Measurements from ENCODE around the gene DGKQ.

DGKQ gene, protein sequence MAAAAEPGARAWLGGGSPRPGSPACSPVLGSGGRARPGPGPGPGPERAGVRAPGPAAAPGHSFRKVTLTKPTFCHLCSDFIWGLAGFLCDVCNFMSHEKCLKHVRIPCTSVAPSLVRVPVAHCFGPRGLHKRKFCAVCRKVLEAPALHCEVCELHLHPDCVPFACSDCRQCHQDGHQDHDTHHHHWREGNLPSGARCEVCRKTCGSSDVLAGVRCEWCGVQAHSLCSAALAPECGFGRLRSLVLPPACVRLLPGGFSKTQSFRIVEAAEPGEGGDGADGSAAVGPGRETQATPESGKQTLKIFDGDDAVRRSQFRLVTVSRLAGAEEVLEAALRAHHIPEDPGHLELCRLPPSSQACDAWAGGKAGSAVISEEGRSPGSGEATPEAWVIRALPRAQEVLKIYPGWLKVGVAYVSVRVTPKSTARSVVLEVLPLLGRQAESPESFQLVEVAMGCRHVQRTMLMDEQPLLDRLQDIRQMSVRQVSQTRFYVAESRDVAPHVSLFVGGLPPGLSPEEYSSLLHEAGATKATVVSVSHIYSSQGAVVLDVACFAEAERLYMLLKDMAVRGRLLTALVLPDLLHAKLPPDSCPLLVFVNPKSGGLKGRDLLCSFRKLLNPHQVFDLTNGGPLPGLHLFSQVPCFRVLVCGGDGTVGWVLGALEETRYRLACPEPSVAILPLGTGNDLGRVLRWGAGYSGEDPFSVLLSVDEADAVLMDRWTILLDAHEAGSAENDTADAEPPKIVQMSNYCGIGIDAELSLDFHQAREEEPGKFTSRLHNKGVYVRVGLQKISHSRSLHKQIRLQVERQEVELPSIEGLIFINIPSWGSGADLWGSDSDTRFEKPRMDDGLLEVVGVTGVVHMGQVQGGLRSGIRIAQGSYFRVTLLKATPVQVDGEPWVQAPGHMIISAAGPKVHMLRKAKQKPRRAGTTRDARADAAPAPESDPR

DNA sequence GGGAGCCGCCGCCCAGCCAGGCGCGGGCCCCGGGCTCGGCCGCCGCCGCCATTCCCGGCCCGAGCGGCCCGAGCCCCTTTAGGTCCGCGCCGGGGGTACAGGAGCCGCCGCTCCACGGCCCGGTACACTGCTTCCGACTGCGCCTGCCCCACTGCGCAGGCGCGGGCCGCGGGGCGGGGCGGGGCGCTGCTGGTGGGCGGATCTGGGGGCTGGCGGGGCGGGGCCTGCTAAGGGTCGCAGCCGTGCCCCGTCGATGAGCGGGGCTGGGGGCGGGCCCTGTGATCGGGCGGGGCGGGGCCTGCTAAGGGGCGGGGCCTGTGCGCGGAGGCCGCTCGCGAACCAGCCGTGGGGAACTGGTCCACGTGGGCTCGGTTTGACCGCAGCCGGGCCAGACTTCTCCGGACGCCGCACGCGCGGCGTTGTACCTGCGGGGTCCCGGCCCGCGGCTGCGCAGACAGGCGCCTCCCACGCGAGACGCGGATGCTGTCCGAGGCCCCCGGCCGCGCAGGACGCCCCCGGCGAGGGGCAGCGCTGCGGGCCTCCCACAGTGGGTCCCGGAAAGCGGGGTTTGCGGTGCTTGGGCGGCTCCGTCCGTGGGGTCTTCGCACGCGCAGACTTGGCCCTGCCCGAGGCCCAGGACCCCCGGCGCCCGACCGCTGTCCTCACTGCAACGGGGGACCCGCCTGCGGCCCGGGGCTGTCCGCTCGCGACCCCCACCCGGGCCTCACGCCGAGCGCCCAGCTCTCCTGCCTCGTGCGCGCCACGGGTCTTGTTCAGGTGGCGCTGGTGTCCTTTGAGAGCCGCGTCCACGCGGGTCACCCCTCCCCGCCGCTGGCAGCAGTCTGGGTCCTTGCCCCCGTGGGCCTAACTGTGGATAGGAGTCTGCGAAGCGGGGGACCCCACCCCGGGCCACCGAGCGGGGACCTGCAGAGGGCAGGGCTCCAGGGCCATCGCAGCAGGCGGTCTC lies at the start of gene DGKQ:
Gene DGKQ (minus strand): TSS at position 139 of the 967 bp plus-strand sequence. CDS start 87 bp downstream, at position 52.
- FAIRE-seq: no peak

DNA sequence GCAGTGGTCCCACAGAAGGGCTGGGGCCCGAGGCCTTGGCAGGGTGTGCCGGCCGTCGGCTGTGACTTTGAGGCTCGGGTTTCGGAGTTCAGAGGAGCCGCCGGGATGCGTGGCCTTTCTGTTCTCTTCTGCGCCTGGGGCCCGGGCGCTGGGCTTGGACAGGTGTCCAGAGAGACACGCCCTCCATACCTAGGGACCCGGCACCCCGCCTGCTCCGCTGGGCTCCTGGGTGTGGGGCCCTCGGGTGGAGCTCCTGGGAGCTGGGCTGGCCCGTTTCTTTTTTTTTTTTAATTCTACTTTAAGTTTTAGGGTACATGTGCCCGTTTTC lies 49.3 kb upstream of the DGKQ start:
- no peak for FAIRE-seq

- no peak for FAIRE-seq
Observed at GRCh38 chr4:1022051-1022738, 48.8 kb upstream of the DGKQ start.

- no peak for FAIRE-seq
Observed at GRCh38 chr4:1021386-1022050, 48.1 kb upstream of the DGKQ start.

DNA sequence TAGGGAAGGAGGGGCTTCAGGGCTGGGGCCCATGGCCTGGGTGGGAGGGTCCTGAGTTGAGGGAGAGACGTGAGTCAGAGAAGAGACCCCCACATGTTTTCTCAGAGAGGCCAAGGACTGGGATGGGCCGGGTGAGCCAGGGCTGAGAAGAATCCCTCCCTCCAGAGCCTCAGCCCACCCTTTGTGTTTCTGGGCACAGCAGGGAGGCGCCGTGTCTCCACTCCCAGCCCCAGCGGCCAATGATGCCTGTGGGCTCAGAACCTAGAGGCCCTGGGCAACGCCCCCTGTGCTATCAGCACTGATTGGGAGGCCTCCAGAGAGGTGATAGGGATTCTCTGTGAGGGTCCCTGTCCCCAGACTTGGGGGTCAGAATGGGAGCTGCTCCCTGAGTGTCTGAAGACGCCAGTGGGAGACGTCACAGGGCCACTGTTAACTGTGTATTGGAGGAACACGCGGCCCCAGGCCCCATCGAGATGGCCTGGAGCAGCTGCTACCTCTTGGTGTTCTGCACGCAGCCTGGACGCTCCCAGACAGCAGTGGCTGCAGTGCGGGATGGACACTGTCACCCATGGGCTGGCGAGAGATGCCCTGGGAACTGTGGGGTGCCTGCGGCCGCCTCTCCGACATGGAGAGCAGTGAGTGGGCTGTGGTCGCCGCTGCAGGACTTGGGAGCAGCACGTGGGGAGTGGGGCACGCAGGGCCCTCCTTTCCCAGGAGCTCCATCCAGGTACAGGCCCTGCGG lies 46.5 kb upstream of the DGKQ start:
- FAIRE-seq: no peak

DNA sequence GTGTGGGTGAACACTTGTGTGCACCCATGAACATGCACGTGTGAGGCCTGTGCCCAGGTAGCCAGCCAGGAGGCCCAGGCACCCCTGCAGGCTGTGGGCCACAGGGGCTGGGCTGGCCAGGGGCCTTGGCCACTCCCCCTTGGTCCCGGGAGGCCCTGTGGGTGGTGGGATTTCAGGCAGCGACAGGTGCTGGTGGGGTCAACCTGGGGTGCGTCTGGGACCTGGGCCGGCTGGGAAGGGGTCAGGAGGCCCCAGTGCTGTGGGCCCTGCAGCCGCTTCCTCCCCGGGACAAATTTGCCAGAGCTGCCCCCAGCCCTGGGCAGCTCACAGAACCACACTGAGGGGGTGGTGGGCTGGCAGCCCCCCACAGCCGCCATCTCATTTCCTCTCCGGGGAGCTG lies 46.0 kb upstream of the DGKQ start:
- no peak for FAIRE-seq

GRCh38 chr4:1018147-1019020 lies 45.0 kb upstream of the DGKQ start:
- FAIRE-seq: no peak

DNA sequence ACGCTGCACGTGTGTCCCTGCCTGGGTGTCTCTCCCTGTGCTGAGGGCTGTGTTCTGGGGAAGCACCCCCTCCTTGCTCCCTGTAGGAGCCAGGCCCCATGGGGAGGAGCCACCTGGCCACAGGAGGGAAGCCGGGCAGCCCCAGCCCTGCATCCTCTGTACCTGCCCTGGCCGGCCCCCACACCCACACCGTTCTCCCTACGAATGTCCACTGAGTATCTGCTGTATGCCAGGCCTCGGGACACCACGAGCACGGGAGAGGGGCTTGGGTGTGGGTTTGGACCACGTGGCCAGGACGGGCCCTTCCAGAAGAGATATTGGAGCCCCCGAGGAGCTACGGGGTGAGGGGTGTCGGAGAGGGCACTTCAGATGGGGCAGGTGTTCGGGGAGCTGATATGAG lies 44.3 kb upstream of the DGKQ start:
- no peak for FAIRE-seq

DNA sequence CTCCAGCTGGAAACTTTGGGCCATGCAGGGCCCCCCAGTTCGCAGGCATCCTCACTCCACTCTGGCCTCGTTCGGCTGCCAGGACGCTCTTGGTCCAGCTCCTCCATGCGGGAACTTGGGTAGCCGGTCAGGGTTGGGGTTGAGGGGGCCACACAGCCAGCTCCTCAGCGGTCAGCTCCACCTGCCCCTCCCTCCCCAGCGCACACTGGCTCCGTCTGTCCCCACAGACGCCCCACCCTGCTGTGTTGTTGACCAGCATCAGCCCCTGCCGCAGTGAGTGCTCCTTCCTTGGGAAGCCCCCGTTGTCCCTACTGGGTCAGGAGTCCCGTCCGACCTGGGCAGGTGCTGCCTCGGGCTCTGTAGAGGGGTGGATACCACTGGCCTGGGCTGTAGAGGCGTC lies 43.8 kb upstream of the DGKQ start:
- FAIRE-seq: no peak

GRCh38 chr4:1015746-1016145 lies 42.4 kb upstream of the DGKQ start:
- FAIRE-seq: no peak

DNA sequence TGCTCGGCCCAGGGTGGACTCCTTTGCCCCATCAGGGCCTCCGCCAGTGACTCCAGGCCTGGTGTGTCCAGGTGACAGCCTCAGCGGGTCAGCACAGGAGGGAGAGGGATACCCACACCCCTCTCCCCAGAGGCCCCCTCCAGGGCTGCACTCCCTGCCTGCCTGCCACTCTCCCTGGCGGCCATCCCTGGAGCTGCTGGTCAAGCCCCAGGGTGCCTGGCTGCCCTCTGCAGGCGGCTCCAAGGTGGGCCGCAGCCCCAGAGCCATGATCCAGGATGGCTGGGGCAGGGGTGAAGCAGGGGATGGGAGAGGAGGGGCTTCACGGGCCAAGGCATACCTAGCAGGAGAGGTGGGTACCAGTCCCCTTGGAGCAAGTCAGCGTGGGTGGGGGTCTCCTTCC lies 41.8 kb upstream of the DGKQ start:
- FAIRE-seq: no peak

GRCh38 chr4:1014291-1015167 lies 41.2 kb upstream of the DGKQ start:
- FAIRE-seq: no peak

GRCh38 chr4:1013225-1014073 lies 40.1 kb upstream of the DGKQ start:
- FAIRE-seq: no peak

DNA sequence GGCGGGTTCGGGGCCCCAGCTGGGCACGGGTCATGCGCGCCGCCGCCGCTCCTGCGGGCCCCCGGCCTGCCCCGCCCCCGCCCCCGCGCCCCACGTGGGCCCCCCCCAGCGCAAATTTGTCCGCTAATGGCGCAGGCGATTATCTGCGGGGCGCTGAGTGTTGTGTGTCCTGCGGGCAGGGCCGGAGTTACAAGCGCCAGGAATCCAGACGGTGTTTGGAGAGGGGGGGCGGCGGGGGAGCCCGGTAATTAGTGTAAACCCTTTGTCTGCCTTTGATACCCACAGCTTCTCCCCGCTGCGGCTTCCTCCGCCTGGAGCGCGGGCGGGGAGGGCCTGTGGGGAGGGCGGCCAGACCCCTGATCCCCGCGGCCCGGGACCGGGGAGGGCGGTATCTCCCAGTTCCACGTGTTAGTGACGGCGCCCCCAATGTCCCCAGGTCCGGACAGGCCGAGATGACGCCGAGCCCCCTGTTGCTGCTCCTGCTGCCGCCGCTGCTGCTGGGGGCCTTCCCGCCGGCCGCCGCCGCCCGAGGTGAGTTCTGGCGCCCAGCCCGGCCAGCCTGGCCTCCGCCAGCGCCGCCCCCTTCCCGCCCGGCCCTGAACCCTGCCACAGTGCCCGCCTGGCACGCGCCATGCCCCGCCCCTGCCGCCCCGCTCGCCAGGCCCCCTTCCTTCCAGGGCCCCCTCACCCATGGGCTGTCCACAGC lies 38.8 kb upstream of the DGKQ start:
- no peak for FAIRE-seq

- no peak for FAIRE-seq
Observed at GRCh38 chr4:1011666-1012033, 38.3 kb upstream of the DGKQ start.

- no peak for FAIRE-seq
Observed at GRCh38 chr4:1011022-1011665, 37.8 kb upstream of the DGKQ start, which contains the start of gene FGFRL1. FGFRL1 (plus strand) TSS chr4:1011626; CDS start chr4:1012486, 860 bp downstream.

Data from A204.1 (cell line).